Measurements from ENCODE around the gene COBL. TPM values are rescaled to one million over a fixed set of nuclear protein-coding genes. Genes with fewer than 3 reads are reported as not detected.

The COBL gene
- polyA plus RNA-seq, 3 donors, result not detected

DNA sequence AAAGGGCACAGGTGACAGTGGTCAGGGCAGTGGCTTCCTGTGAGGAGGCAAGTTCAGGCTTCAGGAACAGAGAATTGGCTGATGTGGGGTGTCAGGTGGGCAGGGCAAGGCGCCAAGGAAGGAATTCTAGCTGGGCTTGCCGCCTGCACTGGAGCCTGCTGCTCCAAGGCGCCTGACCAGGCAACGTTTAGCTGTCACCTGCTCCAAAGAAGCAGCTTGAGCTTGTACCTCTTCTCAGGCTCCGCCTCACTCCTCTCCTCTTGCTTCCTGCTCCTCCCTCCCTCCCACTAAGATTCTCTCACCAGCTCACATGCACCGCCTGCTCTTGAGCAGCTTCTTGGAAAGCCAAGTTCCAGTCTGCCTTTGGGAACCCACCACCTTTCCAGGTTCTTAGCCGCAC, 346.5 kb downstream of the COBL start:
- peaks cover 6 to 18% (median 7%) of the 10 kb centered on the region in 7 donors for H3K9me3 Mint-ChIP-seq
- no peak overlapping the region for H3K4me3 Mint-ChIP-seq
- Histone ChIP-seq H3K9ac (ENCODE audit: insufficient read depth, low read length, poor library complexity, severe bottlenecking) (no peak overlapping the region), H3K4me1 (ENCODE audit: control insufficient read depth in 1 of 2, insufficient read depth in 2 of 2, low read length in 2 of 2) (no peaks in the 10 kb centered on the region), H2AFZ (ENCODE audit: insufficient read depth, low read depth, low read length, poor library complexity, severe bottlenecking) (no peak overlapping the region), H3K27me3 (ENCODE audit: control insufficient read depth in 2 of 2, insufficient read depth in 2 of 2, low read length in 2 of 2) (no peaks in the 10 kb centered on the region), H3K79me2 (ENCODE audit: insufficient read depth, low read length) (no peaks in the 10 kb centered on the region), H4K20me1 (ENCODE audit: insufficient read depth, low read length) (no peaks in the 10 kb centered on the region), H3K4me3 (replicated peaks in 1 of 3; ENCODE audit: low read depth in 2 of 3, low read length in 3 of 3) (no peak overlapping the region), H3K27ac (ENCODE audit: low read depth in 1 of 2, low read length in 2 of 2) (no peak overlapping the region), H3K9me3 (replicated peaks in 1 of 2; ENCODE audit: control insufficient read depth in 1 of 2, insufficient read depth in 1 of 2, low read length in 2 of 2) (peaks cover 2 to 7% of the 10 kb centered on the region in 2 donors), H3K4me2 (replicated peaks; ENCODE audit: extremely low read depth, low read length, poor library complexity, severe bottlenecking) (no peak overlapping the region), H3K36me3 (replicated peaks in 1 of 2; ENCODE audit: control insufficient read depth in 1 of 2, insufficient read depth in 2 of 2, low read length in 2 of 2) (no peaks in the 10 kb centered on the region)
- TF ChIP-seq, protein P1, sequence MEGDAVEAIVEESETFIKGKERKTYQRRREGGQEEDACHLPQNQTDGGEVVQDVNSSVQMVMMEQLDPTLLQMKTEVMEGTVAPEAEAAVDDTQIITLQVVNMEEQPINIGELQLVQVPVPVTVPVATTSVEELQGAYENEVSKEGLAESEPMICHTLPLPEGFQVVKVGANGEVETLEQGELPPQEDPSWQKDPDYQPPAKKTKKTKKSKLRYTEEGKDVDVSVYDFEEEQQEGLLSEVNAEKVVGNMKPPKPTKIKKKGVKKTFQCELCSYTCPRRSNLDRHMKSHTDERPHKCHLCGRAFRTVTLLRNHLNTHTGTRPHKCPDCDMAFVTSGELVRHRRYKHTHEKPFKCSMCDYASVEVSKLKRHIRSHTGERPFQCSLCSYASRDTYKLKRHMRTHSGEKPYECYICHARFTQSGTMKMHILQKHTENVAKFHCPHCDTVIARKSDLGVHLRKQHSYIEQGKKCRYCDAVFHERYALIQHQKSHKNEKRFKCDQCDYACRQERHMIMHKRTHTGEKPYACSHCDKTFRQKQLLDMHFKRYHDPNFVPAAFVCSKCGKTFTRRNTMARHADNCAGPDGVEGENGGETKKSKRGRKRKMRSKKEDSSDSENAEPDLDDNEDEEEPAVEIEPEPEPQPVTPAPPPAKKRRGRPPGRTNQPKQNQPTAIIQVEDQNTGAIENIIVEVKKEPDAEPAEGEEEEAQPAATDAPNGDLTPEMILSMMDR (IDR thresholded peaks at IDR 0.05), result no peak
- intact Hi-C loops (cut with micrococcal nuclease), result no loop called here
- no peaks in the 10 kb centered on the region for H3K36me3 Mint-ChIP-seq
- DNase-seq, result no peak
- WGBS (ENCODE audit: insufficient coverage), result 82% methylated on average over 5 of the region's 7 CpGs
- peaks cover 2% of the 10 kb centered on the region for H3K4me1 Mint-ChIP-seq
- H3K27ac Mint-ChIP-seq, result no peak overlapping the region
- peaks cover 0 to 1% (median 0%) of the 10 kb centered on the region in 3 donors for H3K27me3 Mint-ChIP-seq (ENCODE audit: low read depth in 3 of 3)

Measured in CD14-positive monocyte (primary cell).